HEK293 (cell line): ENCODE measurements around the gene UCHL1.
A peak's percentile ranks its signal among the peaks of the same experiment; 100 is the strongest.

Experiments
- CTCF ChIA-PET: fragments of 350-600 bp; formaldehyde crosslinking; extraction: SDS; loops from one replicate; lab custom pipeline; 2021; ENCODE audit warnings: antibody characterized with exemption; lab: Yijun Ruan, JAX
- POLR2A ChIA-PET: fragments of 300-600 bp; formaldehyde crosslinking; extraction: SDS; loops from one replicate; lab custom pipeline; 2020; ENCODE audit warnings: antibody characterized with exemption, inconsistent platforms; lab: Yijun Ruan, JAX
- H3K27ac ChIP-seq: fragments of 200-500 bp; sonication (Bioruptor generic); 2 replicates; pipeline ENCODE4 v1.5.1; 2014; ENCODE audit warnings: low read depth, low read length, control low read depth, inconsistent platforms; ENCODE audit errors: extremely low read depth
- H3K36me3 ChIP-seq, 2 experiments: fragments of 200-500 bp in 1 of 2; sonication (Bioruptor generic) in 1 of 2; 1 replicate in 1 of 2; 2 replicates in 1 of 2; pipeline ENCODE4 v1.5.1; 2014 to 2017; ENCODE audit warnings: inconsistent platforms in 2 of 2, low read length in 2 of 2; ENCODE audit not compliant: control insufficient read depth in 2 of 2, insufficient read depth in 1 of 2
- H3K4me1 ChIP-seq: fragments of 200-500 bp; sonication (Bioruptor generic); 2 replicates; pipeline ENCODE4 v1.5.1; 2014; ENCODE audit warnings: mild to moderate bottlenecking, low read length, inconsistent platforms; ENCODE audit not compliant: control insufficient read depth, insufficient read depth
- H3K4me3 ChIP-seq: 2 replicates; pipeline ENCODE4 v1.5.1; 2011; ENCODE audit warnings: low read depth, mild to moderate bottlenecking, control low read depth, low read length, moderate library complexity
- H3K9me3 ChIP-seq: fragments of 200-500 bp; sonication (Bioruptor generic); 2 replicates; pipeline ENCODE4 v1.5.1; 2014; ENCODE audit warnings: low read depth, low read length, inconsistent platforms; ENCODE audit not compliant: control insufficient read depth, insufficient read depth
- CTCF ChIP-seq: fragments of 450-650 bp; formaldehyde crosslinking; IDR thresholded peaks from 2 replicates; pipeline ENCODE4 v1.5.1; 2016; ENCODE audit warnings: missing biosample characterization, missing genetic modification characterization
- GLIS1 ChIP-seq: fragments of 450-650 bp; formaldehyde crosslinking; IDR thresholded peaks from 2 replicates; pipeline ENCODE4 v1.5.1; 2016; ENCODE audit warnings: missing biosample characterization, missing genetic modification characterization
- KLF1 ChIP-seq: fragments of 450-650 bp; formaldehyde crosslinking; IDR thresholded peaks from 2 replicates; pipeline ENCODE4 v1.5.1; 2016; ENCODE audit warnings: missing biosample characterization, missing genetic modification characterization
- KLF16 ChIP-seq: fragments of 450-650 bp; formaldehyde crosslinking; IDR thresholded peaks from 2 replicates; pipeline ENCODE4 v1.5.1; 2017; ENCODE audit warnings: missing biosample characterization, missing genetic modification characterization
- KLF9 ChIP-seq: fragments of 450-650 bp; formaldehyde crosslinking; IDR thresholded peaks from 2 replicates; pipeline ENCODE4 v1.5.1; 2016; ENCODE audit warnings: missing biosample characterization, missing genetic modification characterization, low read depth
- MEIS1 ChIP-seq: sonication (generic); formaldehyde crosslinking; IDR thresholded peaks from 2 replicates; pipeline ENCODE4 v1.8.1; 2022; ENCODE audit warnings: missing genetic modification reagents, mild to moderate bottlenecking, borderline replicate concordance
- REPIN1 ChIP-seq: fragments of 450-650 bp; formaldehyde crosslinking; IDR thresholded peaks from 2 replicates; pipeline ENCODE4 v1.5.1; 2017; ENCODE audit warnings: missing biosample characterization, missing genetic modification characterization, low read depth
- SCRT1 ChIP-seq: fragments of 450-650 bp; formaldehyde crosslinking; IDR thresholded peaks from 2 replicates; pipeline ENCODE4 v1.5.1; 2016; ENCODE audit warnings: missing biosample characterization, missing genetic modification characterization, borderline replicate concordance
- SCRT2 ChIP-seq: fragments of 450-650 bp; formaldehyde crosslinking; IDR thresholded peaks from 2 replicates; pipeline ENCODE4 v1.5.1; 2016; ENCODE audit warnings: missing biosample characterization, missing genetic modification characterization
- SP3 ChIP-seq: fragments of 450-650 bp; formaldehyde crosslinking; IDR thresholded peaks from 2 replicates; pipeline ENCODE4 v1.5.1; 2016; ENCODE audit warnings: missing biosample characterization, missing genetic modification characterization
- ZBTB20 ChIP-seq: fragments of 450-650 bp; formaldehyde crosslinking; IDR thresholded peaks from 2 replicates; pipeline ENCODE4 v1.5.1; 2016; ENCODE audit warnings: missing biosample characterization, missing genetic modification characterization
- ZIC2 ChIP-seq: fragments of 450-650 bp; formaldehyde crosslinking; IDR thresholded peaks from 2 replicates; pipeline ENCODE4 v1.5.1; 2016; ENCODE audit warnings: missing biosample characterization, missing genetic modification characterization
- ZNF214 ChIP-seq: fragments of 450-650 bp; formaldehyde crosslinking; IDR thresholded peaks from 2 replicates; pipeline ENCODE4 v1.5.1; 2017; ENCODE audit warnings: missing biosample characterization, mild to moderate bottlenecking, missing genetic modification characterization, borderline replicate concordance
- ZNF23 ChIP-seq: fragments of 450-650 bp; formaldehyde crosslinking; IDR thresholded peaks from 2 replicates; pipeline ENCODE4 v1.5.1; 2016; ENCODE audit warnings: missing biosample characterization, missing genetic modification characterization, borderline replicate concordance
- ZNF324 ChIP-seq: fragments of 450-650 bp; formaldehyde crosslinking; IDR thresholded peaks from 2 replicates; pipeline ENCODE4 v1.5.1; 2016; ENCODE audit warnings: missing biosample characterization, missing genetic modification characterization
- ZNF391 ChIP-seq: fragments of 450-650 bp; formaldehyde crosslinking; IDR thresholded peaks from 2 replicates; pipeline ENCODE4 v1.5.1; 2016; ENCODE audit warnings: low read depth, missing biosample characterization, missing genetic modification characterization, borderline replicate concordance
- ZNF473 ChIP-seq: fragments of 450-650 bp; formaldehyde crosslinking; IDR thresholded peaks from 2 replicates; pipeline ENCODE4 v1.5.1; 2017; ENCODE audit warnings: missing biosample characterization, missing genetic modification characterization
- ZNF48 ChIP-seq: fragments of 450-650 bp; formaldehyde crosslinking; IDR thresholded peaks from 2 replicates; pipeline ENCODE4 v1.5.1; 2016; ENCODE audit warnings: missing biosample characterization, missing genetic modification characterization
- ZNF513 ChIP-seq: fragments of 450-650 bp; IDR thresholded peaks from 2 replicates; pipeline ENCODE4 v1.5.1; 2018; ENCODE audit warnings: missing biosample characterization, missing genetic modification characterization
- ZNF530 ChIP-seq: fragments of 450-650 bp; formaldehyde crosslinking; IDR thresholded peaks from 2 replicates; pipeline ENCODE4 v1.5.1; 2016; ENCODE audit warnings: low read depth, missing biosample characterization, missing genetic modification characterization
- ZNF549 ChIP-seq: fragments of 450-650 bp; IDR thresholded peaks from 2 replicates; pipeline ENCODE4 v1.5.1; 2018; ENCODE audit warnings: missing biosample characterization, missing genetic modification characterization, mild to moderate bottlenecking, inconsistent platforms, moderate library complexity
- ZNF558 ChIP-seq: fragments of 450-650 bp; formaldehyde crosslinking; IDR thresholded peaks from 2 replicates; pipeline ENCODE4 v1.5.1; 2016; ENCODE audit warnings: missing biosample characterization, missing genetic modification characterization
- ZNF560 ChIP-seq: fragments of 450-650 bp; formaldehyde crosslinking; IDR thresholded peaks from 2 replicates; pipeline ENCODE4 v1.5.1; 2017; ENCODE audit warnings: missing biosample characterization, missing genetic modification characterization, borderline replicate concordance
- ZNF624 ChIP-seq: fragments of 450-650 bp; formaldehyde crosslinking; IDR thresholded peaks from 2 replicates; pipeline ENCODE4 v1.5.1; 2017; ENCODE audit warnings: missing biosample characterization, missing genetic modification characterization
- ZNF654 ChIP-seq: fragments of 450-650 bp; formaldehyde crosslinking; IDR thresholded peaks from 2 replicates; pipeline ENCODE4 v1.5.1; 2016; ENCODE audit warnings: low read depth, missing biosample characterization, missing genetic modification characterization
- ZNF704 ChIP-seq: fragments of 450-650 bp; formaldehyde crosslinking; IDR thresholded peaks from 2 replicates; pipeline ENCODE4 v1.5.1; 2016; ENCODE audit warnings: missing biosample characterization, missing genetic modification characterization
- ZNF76 ChIP-seq: fragments of 450-650 bp; formaldehyde crosslinking; IDR thresholded peaks from 2 replicates; pipeline ENCODE4; 2016; ENCODE audit warnings: low read depth, missing biosample characterization, missing genetic modification characterization, borderline replicate concordance
- ZNF777 ChIP-seq: fragments of 450-650 bp; formaldehyde crosslinking; IDR thresholded peaks from 2 replicates; pipeline ENCODE4 v1.5.1; 2017; ENCODE audit warnings: missing biosample characterization, missing genetic modification characterization, borderline replicate concordance
- ZXDB ChIP-seq: fragments of 450-650 bp; formaldehyde crosslinking; IDR thresholded peaks from 2 replicates; pipeline ENCODE4 v1.5.1; 2016; ENCODE audit warnings: missing biosample characterization, missing genetic modification characterization
- TF ChIP-seq, protein P1 (sequence below): fragments of 450-650 bp; formaldehyde crosslinking; conservative IDR thresholded peaks from 2 replicates; pipeline ENCODE4 v1.5.1; 2016; ENCODE audit warnings: low read depth, missing biosample characterization, missing genetic modification characterization

Gene UCHL1

GRCh38 chr4:41212616-41213203 lies 44.0 kb upstream of the UCHL1 start:
- H3K36me3 ChIP-seq: no peaks in the 10 kb centered on the region
- no peaks in the 10 kb centered on the region for H3K9me3 ChIP-seq
- CTCF ChIA-PET: interaction anchor here (0.6 to 4.0 kb wide), 21 partner anchors 9 to 1210 kb away, joined by 3 to 57 read pairs (median 3); no protein-coding TSS in a partner anchor
- peak overlapping the region; percentile 80 for H3K4me3 ChIP-seq
- no peaks in the 10 kb centered on the region for H3K4me1 ChIP-seq
- H3K27ac ChIP-seq: no peak overlapping the region
- POLR2A ChIA-PET: interaction anchor here (0.9 to 1.9 kb wide), 2 partner anchors 8 to 44 kb away, joined by 3 to 7 read pairs; partner anchors contain the start of gene UCHL1
- TF ChIP-seq SCRT1 (peak; percentile 65; the same call in 1 of the 2 replicates), ZNF23 (tag by site-specific recombination) (no peak), ZNF654 (tag by site-specific recombination) (0 out of 2 replicates have a peak, but pooled peaks have one; percentile 3), KLF1 (no peak), ZBTB20 (tag by site-specific recombination) (no peak), KLF16 (tag by site-specific recombination) (no peak), KLF9 (tag by site-specific recombination) (no peak), ZNF473 (tag by site-specific recombination) (no peak), ZNF513 (tag by site-specific recombination) (no peak), ZNF777 (no peak), ZNF48 (tag by site-specific recombination) (no peak), SP3 (tag by site-specific recombination) (0 out of 2 replicates have a peak, but pooled peaks have one; percentile 11), ZNF324 (no peak), CTCF (tag by site-specific recombination) (peak; percentile 74), ZNF560 (tag by site-specific recombination) (no peak), GLIS1 (tag by site-specific recombination) (no peak), MEIS1 (CRISPR knock-in tag) (no peak), ZNF530 (tag by site-specific recombination) (no peak), ZNF704 (tag by site-specific recombination) (no peak), REPIN1 (tag by site-specific recombination) (no peak), ZNF624 (tag by site-specific recombination) (no peak), ZNF214 (tag by site-specific recombination) (0 out of 2 replicates have a peak, but pooled peaks have one; percentile 12), ZNF558 (no peak), ZIC2 (tag by site-specific recombination) (no peak), ZNF391 (tag by site-specific recombination) (no peak), ZNF76 (tag by site-specific recombination) (no peak), SCRT2 (tag by site-specific recombination) (peak; percentile 95), ZNF549 (no peak), ZXDB (tag by site-specific recombination) (0 out of 2 replicates have a peak, but pooled peaks have one; percentile 5)
- TF ChIP-seq, protein P1, sequence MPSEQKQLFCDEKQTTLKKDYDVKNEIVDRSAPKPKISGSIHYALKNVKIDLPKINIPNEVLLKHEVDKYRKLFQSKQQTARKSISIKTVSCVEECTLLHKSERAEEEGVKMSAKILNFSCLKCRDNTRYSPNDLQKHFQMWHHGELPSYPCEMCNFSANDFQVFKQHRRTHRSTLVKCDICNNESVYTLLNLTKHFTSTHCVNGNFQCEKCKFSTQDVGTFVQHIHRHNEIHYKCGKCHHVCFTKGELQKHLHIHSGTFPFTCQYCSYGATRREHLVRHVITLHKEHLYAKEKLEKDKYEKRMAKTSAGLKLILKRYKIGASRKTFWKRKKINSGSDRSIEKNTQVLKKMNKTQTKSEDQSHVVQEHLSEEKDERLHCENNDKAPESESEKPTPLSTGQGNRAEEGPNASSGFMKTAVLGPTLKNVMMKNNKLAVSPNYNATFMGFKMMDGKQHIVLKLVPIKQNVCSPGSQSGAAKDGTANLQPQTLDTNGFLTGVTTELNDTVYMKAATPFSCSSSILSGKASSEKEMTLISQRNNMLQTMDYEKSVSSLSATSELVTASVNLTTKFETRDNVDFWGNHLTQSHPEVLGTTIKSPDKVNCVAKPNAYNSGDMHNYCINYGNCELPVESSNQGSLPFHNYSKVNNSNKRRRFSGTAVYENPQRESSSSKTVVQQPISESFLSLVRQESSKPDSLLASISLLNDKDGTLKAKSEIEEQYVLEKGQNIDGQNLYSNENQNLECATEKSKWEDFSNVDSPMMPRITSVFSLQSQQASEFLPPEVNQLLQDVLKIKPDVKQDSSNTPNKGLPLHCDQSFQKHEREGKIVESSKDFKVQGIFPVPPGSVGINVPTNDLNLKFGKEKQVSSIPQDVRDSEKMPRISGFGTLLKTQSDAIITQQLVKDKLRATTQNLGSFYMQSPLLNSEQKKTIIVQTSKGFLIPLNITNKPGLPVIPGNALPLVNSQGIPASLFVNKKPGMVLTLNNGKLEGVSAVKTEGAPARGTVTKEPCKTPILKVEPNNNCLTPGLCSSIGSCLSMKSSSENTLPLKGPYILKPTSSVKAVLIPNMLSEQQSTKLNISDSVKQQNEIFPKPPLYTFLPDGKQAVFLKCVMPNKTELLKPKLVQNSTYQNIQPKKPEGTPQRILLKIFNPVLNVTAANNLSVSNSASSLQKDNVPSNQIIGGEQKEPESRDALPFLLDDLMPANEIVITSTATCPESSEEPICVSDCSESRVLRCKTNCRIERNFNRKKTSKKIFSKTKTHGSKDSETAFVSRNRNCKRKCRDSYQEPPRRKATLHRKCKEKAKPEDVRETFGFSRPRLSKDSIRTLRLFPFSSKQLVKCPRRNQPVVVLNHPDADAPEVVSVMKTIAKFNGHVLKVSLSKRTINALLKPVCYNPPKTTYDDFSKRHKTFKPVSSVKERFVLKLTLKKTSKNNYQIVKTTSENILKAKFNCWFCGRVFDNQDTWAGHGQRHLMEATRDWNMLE (tag by site-specific recombination): no peak
